ENCODE measurements around the gene CCNG2.

Gene CCNG2

GRCh38 chr4:77156912-77157858, at the start of gene CCNG2:
CCNG2 (plus strand) TSS chr4:77157207; CDS start chr4:77158533, 1,326 bp downstream.
- peak; percentile 84 to 89 for DNase-seq

- no peak for DNase-seq
Measured at GRCh38 chr4:77110730-77111129, 46.3 kb upstream of the CCNG2 start.

- DNase-seq, result no peak
Measured at GRCh38 chr4:77113069-77113468, 43.9 kb upstream of the CCNG2 start.

GRCh38 chr4:77117721-77118120, 39.3 kb upstream of the CCNG2 start:
- DNase-seq, result no peak

- DNase-seq, result no peak
Measured at GRCh38 chr4:77120886-77121508, 36.0 kb upstream of the CCNG2 start.

GRCh38 chr4:77121736-77122240, 35.2 kb upstream of the CCNG2 start:
- DNase-seq, result no peak

GRCh38 chr4:77122656-77123055, 34.4 kb upstream of the CCNG2 start:
- no peak for DNase-seq

GRCh38 chr4:77123411-77123810, 33.6 kb upstream of the CCNG2 start:
- no peak for DNase-seq

- no peak for DNase-seq
Measured at GRCh38 chr4:77124576-77124975, 32.4 kb upstream of the CCNG2 start.

- no peak for DNase-seq
Measured at GRCh38 chr4:77125961-77126360, 31.0 kb upstream of the CCNG2 start.

- peak; percentile 1 to 10 for DNase-seq
Measured at GRCh38 chr4:77126809-77127208, 30.2 kb upstream of the CCNG2 start.

- DNase-seq, result no peak
Measured at GRCh38 chr4:77127215-77127614, 29.8 kb upstream of the CCNG2 start.

GRCh38 chr4:77127837-77128621, 29.0 kb upstream of the CCNG2 start:
- no peak for DNase-seq

- DNase-seq, result no peak
Measured at GRCh38 chr4:77132652-77133312, 24.2 kb upstream of the CCNG2 start.

GRCh38 chr4:77137448-77137847, 19.6 kb upstream of the CCNG2 start:
- DNase-seq, result peak; percentile 16 to 25

- peak in 1 of 2 donors; percentile 19 for DNase-seq
Measured at GRCh38 chr4:77141964-77142645, 14.9 kb upstream of the CCNG2 start.

GRCh38 chr4:77142646-77143028, 14.4 kb upstream of the CCNG2 start:
- no peak for DNase-seq

- no peak for DNase-seq
Measured at GRCh38 chr4:77143091-77143490, 13.9 kb upstream of the CCNG2 start.

GRCh38 chr4:77145842-77146185, 11.2 kb upstream of the CCNG2 start:
- DNase-seq, result no peak

GRCh38 chr4:77146186-77147078, 10.6 kb upstream of the CCNG2 start:
- DNase-seq, result no peak

Data from CD4-positive, alpha-beta T cell treated with Interleukin-1 beta for 1 hour (primary cell).